Mucosa of stomach (tissue), 1 donor: ENCODE measurements around the gene ACVR1C.
"Not testable (repeated sequence)": the region's sequence is repeated elsewhere in the genome, so short reads cannot be mapped to it uniquely, and the experiment has no call there.

Experiments used
- H3K27me3 ChIP-seq: one replicate; pipeline ENCODE4 v1.7.0; 2013; ENCODE audit warnings: mild to moderate bottlenecking, low read length; ENCODE audit not compliant: control insufficient read depth, insufficient read depth
- H3K36me3 ChIP-seq: one replicate; pipeline ENCODE4 v1.7.0; 2013; ENCODE audit warnings: low read length; ENCODE audit not compliant: control insufficient read depth, insufficient read depth
- H3K4me1 ChIP-seq: one replicate; pipeline ENCODE4 v1.7.0; 2013; ENCODE audit warnings: mild to moderate bottlenecking, low read length; ENCODE audit not compliant: control insufficient read depth, insufficient read depth
- H3K4me3 ChIP-seq: one replicate; pipeline ENCODE4 v1.7.0; 2013; ENCODE audit warnings: low read length
- H3K9ac ChIP-seq: one replicate; pipeline ENCODE4 v1.7.0; 2013; ENCODE audit warnings: mild to moderate bottlenecking, low read length, moderate library complexity
- H3K9me3 ChIP-seq: one replicate; pipeline ENCODE4 v1.7.0; 2013; ENCODE audit warnings: mild to moderate bottlenecking, low read length, moderate library complexity; ENCODE audit not compliant: control insufficient read depth
- donor health status: Pancreatic carcinoma.

The ACVR1C gene

DNA sequence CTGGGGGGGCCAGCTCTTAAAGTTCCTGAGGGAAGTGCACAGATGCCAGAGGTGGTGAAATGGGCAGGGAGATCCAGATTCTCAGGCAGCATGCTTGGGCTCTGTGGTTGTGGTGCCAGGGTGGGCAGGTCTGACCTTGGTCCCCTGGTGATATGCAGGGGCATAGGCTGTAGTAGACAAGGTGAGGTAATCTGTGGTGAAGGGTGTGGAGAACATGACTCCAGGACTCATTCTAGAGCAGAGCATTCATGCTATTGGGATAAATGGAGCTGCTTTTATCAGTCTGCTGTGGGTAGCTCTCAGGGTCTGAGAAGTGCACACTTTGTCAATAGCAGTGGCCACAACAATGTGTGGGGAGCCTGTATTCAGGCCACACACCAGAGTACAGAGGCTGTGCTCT lies 16.9 kb downstream of the ACVR1C start:
- Histone ChIP-seq H3K36me3 (no peaks in the 10 kb centered on the region), H3K27me3 (no peaks in the 10 kb centered on the region), H3K9ac (no peak overlapping the region), H3K9me3 (no peaks in the 10 kb centered on the region), H3K4me3 (no peak overlapping the region), H3K4me1 (no peaks in the 10 kb centered on the region)

DNA sequence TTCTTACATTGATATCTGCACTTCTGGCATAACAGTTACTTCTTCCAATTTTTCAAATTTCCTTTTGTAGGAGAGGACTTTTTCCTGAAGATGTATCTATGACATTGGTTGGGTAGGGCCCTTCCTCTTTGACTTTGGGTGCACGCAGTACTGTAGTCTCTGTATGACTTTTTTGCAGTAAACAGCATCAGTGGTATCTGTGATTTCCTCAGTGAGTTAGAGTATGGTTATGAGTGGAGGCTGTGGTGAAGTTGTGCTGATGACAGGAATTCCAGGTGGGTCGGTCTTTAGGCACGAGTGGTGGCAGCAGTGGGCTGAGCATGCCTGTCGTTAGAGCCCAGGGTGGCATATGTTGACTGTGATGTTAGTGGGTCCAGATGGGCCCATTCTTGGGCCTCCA lies 17.6 kb downstream of the ACVR1C start:
- no peaks in the 10 kb centered on the region for H3K27me3 ChIP-seq
- H3K4me1 ChIP-seq = no peaks in the 10 kb centered on the region
- H3K9ac ChIP-seq = no peak overlapping the region
- H3K36me3 ChIP-seq = no peaks in the 10 kb centered on the region
- no peak overlapping the region for H3K4me3 ChIP-seq
- H3K9me3 ChIP-seq = no peaks in the 10 kb centered on the region

- H3K4me3 ChIP-seq = no peak overlapping the region
- no peaks in the 10 kb centered on the region for H3K36me3 ChIP-seq
- H3K27me3 ChIP-seq = no peaks in the 10 kb centered on the region
- H3K9ac ChIP-seq = no peak overlapping the region
- no peaks in the 10 kb centered on the region for H3K4me1 ChIP-seq
- H3K9me3 ChIP-seq = no peaks in the 10 kb centered on the region
Measured at GRCh38 chr2:157606534-157606933, 22.1 kb downstream of the ACVR1C start.

DNA sequence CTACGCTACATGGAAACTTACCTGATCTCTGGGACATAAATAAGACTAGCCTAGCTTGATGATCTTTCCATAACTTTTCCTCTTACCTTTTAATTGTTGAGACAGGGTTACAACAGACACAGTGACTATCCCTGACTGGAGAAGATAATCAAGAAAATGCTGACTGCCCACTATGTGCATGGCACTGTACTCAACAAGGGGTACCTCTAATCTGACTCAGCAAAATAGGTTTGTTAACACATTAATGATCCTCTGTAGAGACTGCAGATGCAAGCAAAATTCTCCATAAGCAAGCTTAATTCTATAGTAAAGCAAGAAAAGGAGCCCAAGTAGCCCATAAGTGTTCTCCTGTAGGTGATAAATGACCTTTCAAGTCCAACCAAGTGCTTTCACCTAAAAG lies 25.5 kb downstream of the ACVR1C start:
- H3K4me3 ChIP-seq = no peak overlapping the region
- H3K4me1 ChIP-seq = no peaks in the 10 kb centered on the region
- no peaks in the 10 kb centered on the region for H3K9me3 ChIP-seq
- no peak overlapping the region for H3K9ac ChIP-seq
- H3K36me3 ChIP-seq = no peaks in the 10 kb centered on the region
- no peaks in the 10 kb centered on the region for H3K27me3 ChIP-seq

GRCh38 chr2:157601807-157602206 lies 26.9 kb downstream of the ACVR1C start:
- Histone ChIP-seq H3K4me1 (no peaks in the 10 kb centered on the region), H3K27me3 (no peaks in the 10 kb centered on the region), H3K36me3 (no peaks in the 10 kb centered on the region), H3K9ac (no peak overlapping the region), H3K9me3 (no peaks in the 10 kb centered on the region), H3K4me3 (no peak overlapping the region)

DNA sequence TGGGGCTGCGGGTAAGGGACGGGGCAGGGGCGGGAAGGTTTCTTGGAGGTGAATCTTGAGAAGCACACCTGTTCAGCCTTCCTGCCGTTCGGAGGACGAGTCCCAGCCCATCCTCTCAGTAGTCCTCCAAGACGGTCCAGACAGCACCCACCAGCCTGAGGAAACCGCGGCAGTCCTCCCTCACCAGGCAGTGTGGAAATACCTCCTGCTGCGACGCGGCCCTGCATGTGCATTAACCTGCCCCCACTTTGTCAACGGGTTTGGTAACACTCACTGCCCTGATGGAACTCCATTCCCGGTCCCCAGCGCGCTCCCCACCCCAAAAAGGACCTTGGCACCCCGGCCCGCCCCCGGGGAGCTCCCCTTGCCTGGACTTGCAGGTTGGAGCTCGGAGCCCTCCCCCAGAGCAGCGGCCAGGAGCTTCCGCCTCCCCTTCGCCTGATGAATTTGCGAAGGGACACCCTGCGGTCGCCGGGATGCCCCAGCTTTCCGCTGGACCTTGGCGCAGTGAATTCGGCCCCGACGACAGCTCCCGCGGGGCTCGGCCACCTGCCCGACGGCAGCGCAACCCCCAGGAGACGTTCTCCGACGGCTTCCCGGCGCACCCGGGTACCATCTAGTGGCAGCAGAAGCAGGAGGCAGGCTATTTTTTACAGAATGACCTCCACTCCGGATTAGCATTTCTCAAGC lies 31.5 kb downstream of the ACVR1C start:
- no peak overlapping the region for H3K4me3 ChIP-seq
- no peaks in the 10 kb centered on the region for H3K9me3 ChIP-seq
- no peak overlapping the region for H3K9ac ChIP-seq
- no peaks in the 10 kb centered on the region for H3K4me1 ChIP-seq
- H3K36me3 ChIP-seq = no peaks in the 10 kb centered on the region
- H3K27me3 ChIP-seq = no peaks in the 10 kb centered on the region

DNA sequence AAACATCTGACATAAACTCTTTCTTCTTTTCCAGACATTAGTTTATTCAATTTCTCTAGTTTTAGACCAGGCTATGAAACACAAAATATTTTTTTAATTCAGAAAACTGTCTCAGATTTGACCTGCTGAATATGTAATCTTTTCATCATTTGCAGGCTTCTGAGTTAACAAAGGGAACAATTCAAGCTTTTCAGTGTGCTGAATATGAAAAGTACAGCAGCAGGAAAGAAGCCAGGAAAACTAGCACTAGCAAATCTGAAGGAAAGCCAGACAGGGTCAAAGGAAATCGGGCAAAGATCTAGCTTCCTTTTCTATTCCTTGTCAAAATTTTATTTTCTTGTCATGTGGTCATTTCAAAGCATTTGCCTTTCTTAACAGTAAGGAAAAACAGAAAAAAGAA lies 35.3 kb downstream of the ACVR1C start:
- Histone ChIP-seq H3K4me3 (no peak overlapping the region), H3K9me3 (no peaks in the 10 kb centered on the region), H3K27me3 (no peaks in the 10 kb centered on the region), H3K4me1 (no peaks in the 10 kb centered on the region), H3K36me3 (no peaks in the 10 kb centered on the region), H3K9ac (no peak overlapping the region)

- H3K27me3 ChIP-seq = no peaks in the 10 kb centered on the region
- no peaks in the 10 kb centered on the region for H3K9me3 ChIP-seq
- H3K36me3 ChIP-seq = no peaks in the 10 kb centered on the region
- H3K4me1 ChIP-seq = no peaks in the 10 kb centered on the region
- no peak overlapping the region for H3K9ac ChIP-seq
- H3K4me3 ChIP-seq = no peak overlapping the region
Measured at GRCh38 chr2:157592948-157593347, 35.7 kb downstream of the ACVR1C start.

GRCh38 chr2:157592374-157592773 lies 36.3 kb downstream of the ACVR1C start:
- no peak overlapping the region for H3K9ac ChIP-seq

DNA sequence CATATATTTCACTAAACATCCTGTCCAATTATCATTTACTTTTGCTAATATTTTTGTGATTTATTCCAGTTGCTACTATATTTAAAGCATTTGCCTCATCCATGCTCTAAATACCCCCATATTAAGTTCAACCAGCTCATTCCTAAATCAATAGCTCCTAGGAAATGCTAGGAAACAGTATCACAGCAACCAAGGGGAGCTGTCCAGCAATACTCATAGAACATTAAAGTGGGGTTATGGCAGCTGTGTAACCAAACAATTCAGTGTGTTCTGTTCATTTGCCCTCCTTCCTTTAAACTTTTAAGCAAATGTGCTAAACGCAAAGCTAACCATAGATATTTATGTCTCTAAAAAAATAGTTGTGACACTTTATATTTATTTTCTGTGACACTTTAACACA lies 41.1 kb downstream of the ACVR1C start:
- Histone ChIP-seq H3K9ac (no peak overlapping the region), H3K36me3 (no peaks in the 10 kb centered on the region), H3K4me1 (no peaks in the 10 kb centered on the region), H3K9me3 (no peaks in the 10 kb centered on the region), H3K4me3 (no peak overlapping the region), H3K27me3 (no peaks in the 10 kb centered on the region)

More at GRCh38 chr2:157592374-157592773, 36.3 kb downstream of the ACVR1C start:
- Histone ChIP-seq H3K36me3 (no peaks in the 10 kb centered on the region), H3K9me3 (no peaks in the 10 kb centered on the region), H3K4me3 (no peak overlapping the region), H3K27me3 (no peaks in the 10 kb centered on the region), H3K4me1 (no peaks in the 10 kb centered on the region)

DNA sequence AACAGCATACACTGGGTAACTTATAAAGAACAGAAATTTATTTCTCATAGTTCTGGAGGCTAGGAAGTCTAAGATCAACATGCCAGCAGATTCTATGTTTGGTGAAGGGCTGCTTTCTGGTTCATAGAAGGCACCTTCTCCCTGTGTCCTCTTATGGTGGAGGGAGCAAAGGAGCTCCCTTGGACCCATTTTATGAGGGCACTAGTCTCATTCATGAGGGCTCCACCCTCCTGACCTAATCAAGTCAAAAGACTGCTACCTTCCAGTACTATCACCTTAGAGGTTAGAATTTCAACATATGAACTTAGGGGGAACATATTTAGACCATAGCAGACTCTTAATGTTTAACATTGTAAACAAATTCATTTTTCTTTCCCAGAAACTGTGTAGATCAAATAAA lies 54.5 kb downstream of the ACVR1C start:
- H3K9ac ChIP-seq = no peak overlapping the region
- no peaks in the 10 kb centered on the region for H3K27me3 ChIP-seq
- H3K4me3 ChIP-seq = no peak overlapping the region

DNA sequence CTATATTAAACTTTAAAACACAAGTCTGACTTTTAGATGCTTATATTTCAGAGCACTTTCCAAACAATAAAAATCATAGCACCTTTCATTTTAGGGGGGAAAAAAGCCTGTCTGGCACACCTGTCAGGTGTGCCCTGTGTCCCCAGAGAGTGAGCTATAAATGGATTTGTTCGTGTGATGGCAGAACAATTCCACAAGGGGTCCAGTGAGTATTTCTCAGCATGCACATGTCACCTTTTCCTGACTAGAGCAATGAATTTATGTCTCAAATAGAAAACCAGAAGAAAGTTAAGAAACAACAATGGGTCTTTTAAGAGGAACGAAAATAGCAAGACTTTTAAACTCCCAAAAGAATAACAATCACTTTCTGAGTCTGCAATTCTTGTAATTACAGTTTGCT lies 55.9 kb downstream of the ACVR1C start:
- H3K27me3 ChIP-seq = no peaks in the 10 kb centered on the region

More for the DNA sequence above, 54.5 kb downstream of the ACVR1C start:
- Histone ChIP-seq H3K9me3 (no peaks in the 10 kb centered on the region), H3K36me3 (no peaks in the 10 kb centered on the region), H3K4me1 (no peaks in the 10 kb centered on the region)

DNA sequence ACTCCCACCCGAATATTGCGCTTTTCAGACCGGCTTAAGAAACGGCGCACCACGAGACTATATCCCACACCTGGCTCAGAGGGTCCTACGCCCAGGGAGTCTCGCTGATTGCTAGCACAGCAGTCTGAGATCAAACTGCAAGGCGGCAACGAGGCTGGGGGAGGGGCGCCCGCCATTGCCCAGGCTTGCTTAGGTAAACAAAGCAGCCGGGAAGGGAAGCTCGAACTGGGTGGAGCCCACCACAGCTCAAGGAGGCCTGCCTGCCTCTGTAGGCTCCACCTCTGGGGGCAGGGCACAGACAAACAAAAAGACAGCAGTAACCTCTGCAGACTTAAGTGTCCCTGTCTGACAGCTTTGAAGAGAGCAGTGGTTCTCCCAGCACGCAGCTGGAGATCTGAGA lies 62.0 kb downstream of the ACVR1C start:
- H3K27me3 ChIP-seq, H3K9ac ChIP-seq: not testable (repeated sequence)

More for the DNA sequence above, 55.9 kb downstream of the ACVR1C start:
- Histone ChIP-seq H3K36me3 (no peaks in the 10 kb centered on the region), H3K9me3 (no peaks in the 10 kb centered on the region), H3K9ac (no peak overlapping the region), H3K4me3 (no peak overlapping the region), H3K4me1 (no peaks in the 10 kb centered on the region)

More for the DNA sequence above, 62.0 kb downstream of the ACVR1C start:
- H3K4me1 ChIP-seq, H3K4me3 ChIP-seq, H3K9me3 ChIP-seq, H3K36me3 ChIP-seq: not testable (repeated sequence)
